ENCODE data around the gene OGT.

Gene OGT

DNA sequence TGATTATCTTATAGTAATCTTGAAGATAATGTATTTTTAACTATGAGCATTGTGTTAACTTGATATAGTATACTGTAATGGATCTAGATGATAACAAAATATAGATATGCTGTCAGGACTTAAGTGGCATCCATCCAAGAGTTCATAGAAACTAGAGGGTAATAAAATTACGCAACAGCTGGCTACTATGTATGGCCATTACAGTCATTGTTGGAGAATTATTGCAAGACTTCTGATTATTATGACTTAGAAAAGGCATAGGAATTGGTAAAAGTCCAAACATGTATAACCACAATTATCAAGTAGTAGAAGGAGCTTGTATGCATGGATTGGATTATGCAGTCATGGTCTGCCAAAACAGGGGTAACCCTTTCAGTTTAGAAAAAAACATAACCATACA is 9.5 kb downstream of the OGT start:
- Mint-ChIP-seq H3K27ac (no peak overlapping the region), H3K27me3 (ENCODE audit: low read depth) (no peaks in the 10 kb centered on the region), H3K4me1 (peaks cover 25% of the 10 kb centered on the region), H3K4me3 (no peak overlapping the region), H3K9me3 (no peaks in the 10 kb centered on the region), H3K36me3 (ENCODE audit: low read depth) (peaks cover 33% of the 10 kb centered on the region)
- no peak for TF ChIP-seq CTCF (IDR thresholded peaks at IDR 0.05; ENCODE audit: unreplicated experiment in 3 of 3)

DNA sequence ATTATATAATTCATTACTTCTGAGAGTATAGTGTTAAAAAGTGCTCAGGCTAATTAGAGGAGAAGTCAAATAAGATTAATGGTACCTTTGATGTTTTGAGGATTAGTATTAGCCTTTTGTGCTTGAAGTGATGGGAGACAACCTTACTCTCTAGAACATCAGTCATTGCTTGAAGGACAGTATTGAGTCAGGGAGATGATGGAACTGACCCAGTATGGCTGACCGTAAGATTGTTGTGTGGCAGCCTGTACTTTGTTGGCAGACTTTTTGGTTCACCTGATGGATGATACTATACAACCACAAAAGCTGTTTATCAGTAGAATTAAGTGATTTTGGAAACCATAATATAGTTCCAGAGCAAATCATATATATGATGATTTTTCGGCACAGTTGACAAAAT is 9.9 kb downstream of the OGT start:
- Mint-ChIP-seq H3K9me3 (no peaks in the 10 kb centered on the region), H3K4me3 (no peak overlapping the region), H3K27ac (no peak overlapping the region), H3K27me3 (ENCODE audit: low read depth) (no peaks in the 10 kb centered on the region), H3K4me1 (peaks cover 25% of the 10 kb centered on the region), H3K36me3 (ENCODE audit: low read depth) (peaks cover 36% of the 10 kb centered on the region)
- no peak for TF ChIP-seq CTCF (IDR thresholded peaks at IDR 0.05; ENCODE audit: unreplicated experiment in 3 of 3)

DNA sequence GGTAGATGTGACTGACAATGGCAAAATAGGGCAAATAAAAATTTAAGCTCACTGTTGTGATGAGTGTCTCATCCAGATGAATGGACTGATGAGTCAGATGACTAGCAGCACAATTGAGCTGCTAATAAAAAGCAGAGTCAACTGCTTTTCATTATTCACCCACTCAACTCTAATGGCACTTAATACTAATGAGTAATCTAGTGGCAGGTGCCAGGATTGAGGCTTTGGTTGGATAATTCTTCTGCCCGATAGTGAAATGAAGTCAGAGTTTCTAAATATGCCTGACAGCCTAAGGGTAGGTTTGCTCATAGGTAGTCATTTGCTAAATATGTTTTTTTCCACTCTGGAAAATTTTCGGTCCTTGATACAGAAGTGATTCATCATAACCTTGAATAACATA is 10.4 kb downstream of the OGT start:
- H3K9me3 Mint-ChIP-seq = no peaks in the 10 kb centered on the region
- peaks cover 25% of the 10 kb centered on the region for H3K4me1 Mint-ChIP-seq
- no peak overlapping the region for H3K4me3 Mint-ChIP-seq
- no peaks in the 10 kb centered on the region for H3K27me3 Mint-ChIP-seq (ENCODE audit: low read depth)
- peaks cover 41% of the 10 kb centered on the region for H3K36me3 Mint-ChIP-seq (ENCODE audit: low read depth)
- TF ChIP-seq CTCF (IDR thresholded peaks at IDR 0.05; ENCODE audit: unreplicated experiment in 3 of 3) = no peak
- H3K27ac Mint-ChIP-seq = no peak overlapping the region

GRCh38 chrX:71545364-71545763 is 12.5 kb downstream of the OGT start:
- Mint-ChIP-seq H3K36me3 (ENCODE audit: low read depth) (peaks cover 43% of the 10 kb centered on the region), H3K27ac (no peak overlapping the region), H3K9me3 (no peaks in the 10 kb centered on the region), H3K4me3 (no peak overlapping the region), H3K4me1 (peaks cover 25% of the 10 kb centered on the region), H3K27me3 (ENCODE audit: low read depth) (no peaks in the 10 kb centered on the region)
- TF ChIP-seq CTCF (IDR thresholded peaks at IDR 0.05; ENCODE audit: unreplicated experiment in 3 of 3) = no peak

GRCh38 chrX:71546879-71547278 is 14.0 kb downstream of the OGT start:
- Mint-ChIP-seq H3K4me3 (no peak overlapping the region), H3K36me3 (ENCODE audit: low read depth) (peaks cover 44% of the 10 kb centered on the region), H3K9me3 (no peaks in the 10 kb centered on the region), H3K27me3 (ENCODE audit: low read depth) (no peaks in the 10 kb centered on the region), H3K27ac (no peak overlapping the region), H3K4me1 (peaks cover 17% of the 10 kb centered on the region)
- TF ChIP-seq CTCF (IDR thresholded peaks at IDR 0.05; ENCODE audit: unreplicated experiment in 3 of 3) = no peak

DNA sequence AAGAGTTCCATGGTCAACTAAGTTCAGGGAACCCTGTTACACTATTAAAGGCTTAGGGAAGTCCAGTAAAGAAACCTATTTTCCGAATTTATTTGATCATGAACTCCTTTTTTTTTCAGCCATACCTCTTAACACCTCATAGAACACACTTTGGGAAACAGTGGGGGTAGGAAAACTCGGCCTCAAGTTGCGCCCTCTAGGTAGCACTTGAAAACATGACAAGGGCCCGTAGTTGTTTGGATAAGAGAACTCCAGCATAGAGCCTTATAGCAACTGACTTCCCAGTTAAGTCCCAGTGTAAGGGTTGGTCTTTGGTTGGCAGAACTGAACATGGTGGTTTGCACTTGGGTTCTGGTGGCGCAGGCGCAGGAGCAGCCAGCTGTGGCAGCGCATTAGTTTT is 14.4 kb downstream of the OGT start:
- Mint-ChIP-seq H3K27me3 (ENCODE audit: low read depth) (no peaks in the 10 kb centered on the region), H3K36me3 (ENCODE audit: low read depth) (peaks cover 44% of the 10 kb centered on the region), H3K4me3 (no peak overlapping the region), H3K9me3 (no peaks in the 10 kb centered on the region), H3K4me1 (peaks cover 12% of the 10 kb centered on the region), H3K27ac (no peak overlapping the region)
- TF ChIP-seq CTCF (IDR thresholded peaks at IDR 0.05; ENCODE audit: unreplicated experiment in 3 of 3) = no peak

Measured in nephron (organoid).